Measurements from ENCODE around the gene PLCG2. TPM values are rescaled to one million over a fixed set of nuclear protein-coding genes. Genes with fewer than 3 reads are reported as not detected.

Gene PLCG2
- total RNA-seq, 1 donor: 0.43 TPM

- no peak for TF ChIP-seq CTCF (IDR thresholded peaks at IDR 0.05; ENCODE audit: insufficient read depth, low read depth, low read length)
- DNase-seq (ENCODE audit: low read depth): no peak
- no peak overlapping the region for H3K4me3 ChIP-seq (ENCODE audit: low read depth, low read length)
Observed at GRCh38 chr16:81927561-81928185, 148.6 kb downstream of the PLCG2 start.

- H3K4me3 ChIP-seq (ENCODE audit: low read depth, low read length): no peak overlapping the region
- no peak for DNase-seq (ENCODE audit: low read depth)
- no peak for TF ChIP-seq CTCF (IDR thresholded peaks at IDR 0.05; ENCODE audit: insufficient read depth, low read depth, low read length)
Observed at GRCh38 chr16:81928271-81928918, 149.3 kb downstream of the PLCG2 start.

- no peak for DNase-seq (ENCODE audit: low read depth)
- no peak overlapping the region for H3K4me3 ChIP-seq (ENCODE audit: low read depth, low read length)
- no peak for TF ChIP-seq CTCF (IDR thresholded peaks at IDR 0.05; ENCODE audit: insufficient read depth, low read depth, low read length)
Observed at GRCh38 chr16:81928975-81929374, 149.9 kb downstream of the PLCG2 start.

GRCh38 chr16:81929841-81930240 lies 150.8 kb downstream of the PLCG2 start:
- DNase-seq (ENCODE audit: low read depth): no peak
- no peak for TF ChIP-seq CTCF (IDR thresholded peaks at IDR 0.05; ENCODE audit: insufficient read depth, low read depth, low read length)

GRCh38 chr16:81931927-81932326 lies 152.8 kb downstream of the PLCG2 start:
- no peak for DNase-seq (ENCODE audit: low read depth)
- no peak for TF ChIP-seq CTCF (IDR thresholded peaks at IDR 0.05; ENCODE audit: insufficient read depth, low read depth, low read length)
- H3K4me3 ChIP-seq (ENCODE audit: low read depth, low read length): no peak overlapping the region

More at GRCh38 chr16:81929841-81930240, 150.8 kb downstream of the PLCG2 start:
- no peak overlapping the region for H3K4me3 ChIP-seq (ENCODE audit: low read depth, low read length)

- no peak for TF ChIP-seq CTCF (IDR thresholded peaks at IDR 0.05; ENCODE audit: insufficient read depth, low read depth, low read length)
- no peak overlapping the region for H3K4me3 ChIP-seq (ENCODE audit: low read depth, low read length)
- no peak for DNase-seq (ENCODE audit: low read depth)
Observed at GRCh38 chr16:81932668-81933067, 153.6 kb downstream of the PLCG2 start.

Measured in fibroblast of villous mesenchyme (primary cell).